Tibial artery (tissue), 4 donors: ENCODE results near the gene IGIP.

ENCODE experiments used
- DNase-seq, 2 donors: peaks; one replicate each; pipeline ENCODE4 v3.0.0-alpha.2; 2019
- H3K27ac ChIP-seq, 2 donors: fragments of 200-600 bp; sonication (generic) in 1 of 2; 1 replicate in 1 of 2; 2 replicates in 1 of 2; pipeline ENCODE4 v1.5.1; 2018 to 2019; ENCODE audit warnings: mild to moderate bottlenecking in 1 of 2
- H3K27me3 ChIP-seq, 2 donors: fragments of 200-600 bp; sonication (generic) in 1 of 2; one replicate each; pipeline versions ENCODE4 v1.5.1 to v1.6.0; 2016 to 2019
- H3K36me3 ChIP-seq, 3 donors: fragments of 200-600 bp; sonication (generic) in 2 of 3; one replicate each; pipeline ENCODE4 v1.5.1; 2016 to 2019; ENCODE audit warnings: mild to moderate bottlenecking in 2 of 3
- H3K4me1 ChIP-seq, 4 donors: fragments of 200-600 bp; sonication (generic) in 2 of 4; 1 replicate in 3 of 4; 2 replicates in 1 of 4; pipeline ENCODE4 v1.5.1; 2016 to 2019
- H3K4me3 ChIP-seq, 2 donors: fragments of 200-600 bp; sonication (generic) in 1 of 2; 1 replicate in 1 of 2; 2 replicates in 1 of 2; pipeline ENCODE4 v1.5.1; 2018 to 2019; ENCODE audit warnings: mild to moderate bottlenecking in 2 of 2
- H3K9me3 ChIP-seq, 3 donors: fragments of 200-600 bp; sonication (generic) in 1 of 3; one replicate each; pipeline ENCODE4 v1.5.1; 2016 to 2019
- intact Hi-C: fragments of 100-400 bp; cut with DNase I; formaldehyde crosslinking; loops from one replicate; pipeline ENCODE4 v1.15.0; 2023; ENCODE audit warnings: low total_unique reads
- TF ChIP-seq, protein P1 (sequence below), 2 experiments: fragments of 200-600 bp in 1 of 2; fragments of 450-650 bp in 1 of 2; IDR thresholded peaks; one replicate each; pipeline ENCODE4 v1.5.1; 2017 to 2019; ENCODE audit warnings: antibody characterized with exemption in 2 of 2, mild to moderate bottlenecking in 1 of 2, moderate library complexity in 1 of 2

IGIP gene

DNA sequence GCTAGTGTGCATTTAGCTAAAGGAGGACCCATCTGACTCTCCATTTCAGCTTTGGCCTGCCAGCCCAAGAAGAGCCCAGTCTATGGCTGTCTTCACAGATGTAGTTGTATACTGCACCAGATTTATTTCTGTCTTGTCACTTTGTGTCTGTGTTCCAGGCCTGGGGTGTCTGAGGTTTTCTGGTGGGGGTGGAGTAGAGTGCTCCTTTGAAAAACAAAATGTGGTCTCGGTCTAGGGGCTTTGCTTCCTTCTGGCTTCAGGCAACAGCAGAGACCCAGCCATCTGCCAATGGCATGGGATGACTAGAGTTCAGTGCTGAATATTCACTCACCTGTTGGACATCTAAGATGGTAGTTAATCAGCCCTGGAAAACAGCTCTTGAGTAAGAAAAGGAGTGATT is 10.9 kb downstream of the IGIP start:
- no peaks in the 10 kb centered on the region for H3K27me3 ChIP-seq

DNA sequence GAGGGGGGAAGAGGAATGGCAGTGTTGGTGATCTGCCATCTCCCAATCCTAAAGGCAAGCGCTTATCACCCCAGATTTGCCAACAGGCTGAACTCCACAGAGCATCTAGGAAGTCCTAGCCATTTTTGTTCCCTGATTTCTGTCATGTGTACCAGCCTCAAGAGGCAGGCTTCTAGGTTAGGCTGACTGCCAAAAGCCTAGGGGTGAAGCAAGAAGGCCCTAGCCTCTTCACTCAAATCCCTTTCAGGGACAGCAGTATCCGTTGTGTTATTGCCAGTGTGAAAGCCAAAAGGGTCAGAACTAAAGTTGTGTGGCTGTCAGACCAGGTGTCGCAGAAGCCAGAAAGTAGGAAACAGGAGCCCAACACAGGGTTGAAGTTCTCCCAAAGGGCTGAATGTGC is 14.7 kb downstream of the IGIP start:
- no peaks in the 10 kb centered on the region for H3K36me3 ChIP-seq
- H3K9me3 ChIP-seq = no peaks in the 10 kb centered on the region
- H3K27ac ChIP-seq = no peak overlapping the region
- H3K4me3 ChIP-seq = no peak overlapping the region
- intact Hi-C loops = no loop called here
- peaks cover 0 to 28% (median 18%) of the 10 kb centered on the region in 4 donors for H3K4me1 ChIP-seq
- no peaks in the 10 kb centered on the region for H3K27me3 ChIP-seq
- no peak for DNase-seq
- TF ChIP-seq, protein P1, sequence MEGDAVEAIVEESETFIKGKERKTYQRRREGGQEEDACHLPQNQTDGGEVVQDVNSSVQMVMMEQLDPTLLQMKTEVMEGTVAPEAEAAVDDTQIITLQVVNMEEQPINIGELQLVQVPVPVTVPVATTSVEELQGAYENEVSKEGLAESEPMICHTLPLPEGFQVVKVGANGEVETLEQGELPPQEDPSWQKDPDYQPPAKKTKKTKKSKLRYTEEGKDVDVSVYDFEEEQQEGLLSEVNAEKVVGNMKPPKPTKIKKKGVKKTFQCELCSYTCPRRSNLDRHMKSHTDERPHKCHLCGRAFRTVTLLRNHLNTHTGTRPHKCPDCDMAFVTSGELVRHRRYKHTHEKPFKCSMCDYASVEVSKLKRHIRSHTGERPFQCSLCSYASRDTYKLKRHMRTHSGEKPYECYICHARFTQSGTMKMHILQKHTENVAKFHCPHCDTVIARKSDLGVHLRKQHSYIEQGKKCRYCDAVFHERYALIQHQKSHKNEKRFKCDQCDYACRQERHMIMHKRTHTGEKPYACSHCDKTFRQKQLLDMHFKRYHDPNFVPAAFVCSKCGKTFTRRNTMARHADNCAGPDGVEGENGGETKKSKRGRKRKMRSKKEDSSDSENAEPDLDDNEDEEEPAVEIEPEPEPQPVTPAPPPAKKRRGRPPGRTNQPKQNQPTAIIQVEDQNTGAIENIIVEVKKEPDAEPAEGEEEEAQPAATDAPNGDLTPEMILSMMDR (IDR thresholded peaks at IDR 0.05) = no peak

More for the DNA sequence above, 10.9 kb downstream of the IGIP start:
- Histone ChIP-seq H3K9me3 (no peaks in the 10 kb centered on the region), H3K36me3 (no peaks in the 10 kb centered on the region), H3K27ac (no peak overlapping the region), H3K4me1 (peaks cover 0 to 41% (median 25%) of the 10 kb centered on the region in 4 donors), H3K4me3 (no peak overlapping the region)
- intact Hi-C loops = no loop called here
- no peak for DNase-seq
- TF ChIP-seq, protein P1 (IDR thresholded peaks at IDR 0.05) = no peak

DNA sequence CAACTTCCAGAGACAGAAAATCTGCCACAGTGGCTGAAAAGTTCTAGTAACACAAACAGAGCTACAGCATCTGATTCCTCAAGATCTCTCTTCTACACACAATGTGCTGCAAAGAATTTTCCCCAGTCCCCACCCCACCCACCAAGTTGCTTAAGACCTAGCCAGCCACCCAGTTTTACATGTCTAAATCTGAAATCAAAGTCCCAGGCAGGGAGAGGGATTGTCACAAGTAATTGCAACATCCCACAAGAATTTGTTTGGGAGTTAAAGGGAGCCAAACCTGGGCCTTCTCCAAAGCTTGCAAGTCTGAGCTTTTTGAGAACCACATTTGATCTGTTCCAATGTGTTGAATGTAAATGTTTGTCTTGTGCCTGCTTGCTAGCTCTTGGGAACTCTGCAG is 15.5 kb downstream of the IGIP start:
- Histone ChIP-seq H3K27me3 (no peaks in the 10 kb centered on the region), H3K9me3 (no peaks in the 10 kb centered on the region), H3K36me3 (no peaks in the 10 kb centered on the region), H3K27ac (no peak overlapping the region), H3K4me1 (peaks cover 0 to 37% (median 26%) of the 10 kb centered on the region in 4 donors), H3K4me3 (no peak overlapping the region)
- TF ChIP-seq, protein P1 (IDR thresholded peaks at IDR 0.05) = no peak
- intact Hi-C loops = no loop called here
- peak in 1 of 2 donors; percentile 68 for DNase-seq

DNA sequence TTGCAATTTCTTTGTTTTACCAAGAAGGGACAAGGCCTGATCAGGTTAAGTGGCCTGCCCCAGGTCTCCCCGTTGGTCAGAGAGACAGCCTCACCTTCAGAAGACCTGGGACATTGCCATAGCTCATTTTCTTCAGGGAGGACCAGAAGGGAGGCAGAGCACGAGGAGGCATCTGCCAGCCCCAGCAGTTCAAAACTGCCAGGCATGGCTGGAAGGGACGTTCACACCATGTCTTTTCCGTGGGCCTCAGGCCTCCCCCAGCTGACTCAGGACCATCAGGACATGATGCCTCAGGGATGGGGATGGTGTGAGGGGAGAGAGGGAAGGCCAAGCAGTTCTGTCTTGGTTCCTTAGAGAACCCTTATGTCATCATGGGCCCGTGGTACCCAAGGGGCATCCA is 16.5 kb downstream of the IGIP start:
- Histone ChIP-seq H3K4me1 (peaks cover 0 to 40% (median 29%) of the 10 kb centered on the region in 4 donors), H3K36me3 (no peaks in the 10 kb centered on the region), H3K9me3 (no peaks in the 10 kb centered on the region), H3K4me3 (no peak overlapping the region), H3K27me3 (no peaks in the 10 kb centered on the region), H3K27ac (no peak overlapping the region)
- DNase-seq = peak in 1 of 2 donors; percentile 23
- intact Hi-C loops = no loop called here
- TF ChIP-seq, protein P1 (IDR thresholded peaks at IDR 0.05) = no peak

DNA sequence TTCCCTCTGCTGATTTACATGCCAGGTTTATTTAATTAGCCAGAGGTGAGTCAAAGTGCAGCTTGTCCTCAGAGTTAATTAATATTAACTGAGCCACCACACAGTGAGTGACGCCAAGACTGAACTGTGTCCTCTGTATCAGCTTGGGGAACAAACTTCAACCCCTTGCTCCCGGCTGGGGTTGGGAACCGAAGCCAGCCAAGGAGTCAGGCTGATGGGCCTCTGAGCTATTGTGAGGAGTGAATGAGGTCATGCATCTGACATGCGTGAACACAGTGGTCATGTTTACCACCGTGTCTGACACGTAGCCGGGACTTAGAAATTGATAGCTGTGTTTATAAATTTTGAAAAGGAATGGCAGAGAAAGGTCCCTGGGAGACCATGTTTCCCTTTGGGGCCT is 17.1 kb downstream of the IGIP start:
- H3K9me3 ChIP-seq = no peaks in the 10 kb centered on the region
- H3K27me3 ChIP-seq = no peaks in the 10 kb centered on the region
- no peaks in the 10 kb centered on the region for H3K36me3 ChIP-seq
- TF ChIP-seq, protein P1 (IDR thresholded peaks at IDR 0.05) = no peak
- intact Hi-C loops = no loop called here
- peaks cover 0 to 40% (median 29%) of the 10 kb centered on the region in 4 donors for H3K4me1 ChIP-seq
- no peak overlapping the region for H3K4me3 ChIP-seq
- no peak overlapping the region for H3K27ac ChIP-seq
- DNase-seq = no peak
